ENCODE measurements around the gene CIC. TPM values are rescaled to one million over a fixed set of nuclear protein-coding genes. Genes with fewer than 3 reads are reported as not detected.

CIC gene
- total and polyA plus RNA-seq, 9 of the 15 experiments (the other 6 are each of a cell fraction or from before 2014, with no cell fraction given) = 0.07 to 44.7 (median 8.6) TPM

GRCh38 chr19:42279902-42280814 lies 11.1 kb downstream of the CIC start (continued):
- TF ChIP-seq MLLT1 (IDR thresholded peaks at IDR 0.05) (no peak), SREBF2 (CRISPR knock-in tag; IDR thresholded peaks at IDR 0.05) (0 out of 2 replicates have a peak, but pooled peaks have one; percentile 54), LARP7 (IDR thresholded peaks at IDR 0.05) (no peak), CXXC5 (CRISPR knock-in tag; IDR thresholded peaks at IDR 0.05) (peak; percentile 66), ZNF146 (CRISPR knock-in tag; IDR thresholded peaks at IDR 0.05; ENCODE audit: unreplicated experiment) (no peak), RB1 (IDR thresholded peaks at IDR 0.05; ENCODE audit: low read depth) (peak; percentile 85), SMAD3 (CRISPR knock-in tag; conservative IDR thresholded peaks at IDR 0.05) (no peak), JUNB (CRISPR knock-in tag; conservative IDR thresholded peaks at IDR 0.05) (0 out of 2 replicates have a peak, but pooled peaks have one; percentile 30), MBD1 (CRISPR knock-in tag; IDR thresholded peaks at IDR 0.05) (no peak), CBX1 (IDR thresholded peaks at IDR 0.05; ENCODE audit: low read depth) (no peak; the same call in 1 of the 2 replicates), HBP1 (CRISPR knock-in tag; IDR thresholded peaks at IDR 0.05) (0 out of 2 replicates have a peak, but pooled peaks have one; percentile 7), SMAD4 (CRISPR knock-in tag; conservative IDR thresholded peaks at IDR 0.05) (peak; percentile 46), ELF1 (tag; IDR thresholded peaks at IDR 0.05) (no peak), TCFL5 (CRISPR knock-in tag; conservative IDR thresholded peaks at IDR 0.05) (no peak), CREB3L1 (IDR thresholded peaks at IDR 0.05; ENCODE audit: borderline replicate concordance, low read depth) (0 out of 2 replicates have a peak, but pooled peaks have one; percentile 35), NR3C1 (CRISPR knock-in tag; IDR thresholded peaks at IDR 0.05) (no peak), PCBP2 (IDR thresholded peaks at IDR 0.05; ENCODE audit: low read depth, low read length, poor library complexity, severe bottlenecking) (no peak), TAF7 (tag; IDR thresholded peaks at IDR 0.05) (no peak), DEAF1 (CRISPR knock-in tag; IDR thresholded peaks at IDR 0.05) (peak; percentile 66), MCM3 (IDR thresholded peaks at IDR 0.05) (no peak), GATAD2A (IDR thresholded peaks at IDR 0.05) (peak; percentile 91; the same call in 1 of the 2 replicates)
